GM12891 (cell line): ENCODE results near the gene THEM4.

Experiments used
- PAX5 ChIP-seq: IDR thresholded peaks from 2 replicates; pipeline ENCODE4 v1.6.1; 2011; ENCODE audit warnings: low read length, moderate library complexity, mild to moderate bottlenecking; ENCODE audit not compliant: insufficient read depth, severe bottlenecking
- POLR2A ChIP-seq: IDR thresholded peaks from 2 replicates; pipeline ENCODE4 v1.6.1; 2011; ENCODE audit warnings: low read depth, low read length, control low read depth
- POLR2AphosphoS5 ChIP-seq: IDR thresholded peaks from 2 replicates; pipeline ENCODE4 v1.6.1; 2011; ENCODE audit warnings: low read depth, low read length, control low read depth
- TAF1 ChIP-seq: IDR thresholded peaks from 2 replicates; pipeline ENCODE4 v1.6.1; 2011; ENCODE audit warnings: low read depth, low read length, control low read depth

DNA sequence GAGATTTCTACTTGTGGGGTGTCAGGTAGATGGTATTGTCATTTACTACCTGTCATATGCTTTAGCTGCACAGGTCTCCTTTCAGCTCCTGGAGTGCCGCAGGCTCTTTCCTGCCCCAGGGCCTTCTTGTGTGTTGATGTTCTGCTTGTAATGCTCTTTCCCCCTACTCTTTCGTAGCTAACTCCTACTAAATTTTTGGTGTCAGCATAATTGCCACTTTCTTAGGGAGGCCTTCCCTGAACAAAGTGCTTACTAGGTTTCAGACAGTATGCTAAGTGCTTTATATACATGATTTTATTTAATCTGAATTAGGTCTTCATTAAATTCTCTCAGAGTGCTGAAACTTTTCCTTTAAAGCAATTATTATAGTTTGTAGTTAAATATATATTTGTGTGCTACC is 4.8 kb upstream of the THEM4 start:
- TF ChIP-seq POLR2AphosphoS5 = no peak
- no peak for TF ChIP-seq TAF1
- TF ChIP-seq POLR2A = no peak
- TF ChIP-seq PAX5 = no peak
